ENCODE measurements around the gene SHLD2. TPM values are rescaled to one million over a fixed set of nuclear protein-coding genes. Genes with fewer than 3 reads are reported as not detected.

Gene SHLD2
- total RNA-seq, 1 experiment from 2014 or later, result 27.6 TPM

- TF ChIP-seq, protein P1, sequence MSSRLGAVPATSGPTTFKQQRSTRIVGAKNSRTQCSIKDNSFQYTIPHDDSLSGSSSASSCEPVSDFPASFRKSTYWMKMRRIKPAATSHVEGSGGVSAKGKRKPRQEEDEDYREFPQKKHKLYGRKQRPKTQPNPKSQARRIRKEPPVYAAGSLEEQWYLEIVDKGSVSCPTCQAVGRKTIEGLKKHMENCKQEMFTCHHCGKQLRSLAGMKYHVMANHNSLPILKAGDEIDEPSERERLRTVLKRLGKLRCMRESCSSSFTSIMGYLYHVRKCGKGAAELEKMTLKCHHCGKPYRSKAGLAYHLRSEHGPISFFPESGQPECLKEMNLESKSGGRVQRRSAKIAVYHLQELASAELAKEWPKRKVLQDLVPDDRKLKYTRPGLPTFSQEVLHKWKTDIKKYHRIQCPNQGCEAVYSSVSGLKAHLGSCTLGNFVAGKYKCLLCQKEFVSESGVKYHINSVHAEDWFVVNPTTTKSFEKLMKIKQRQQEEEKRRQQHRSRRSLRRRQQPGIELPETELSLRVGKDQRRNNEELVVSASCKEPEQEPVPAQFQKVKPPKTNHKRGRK (CRISPR knock-in tag; IDR thresholded peaks at IDR 0.05; ENCODE audit: borderline replicate concordance), result no peak
Measured at GRCh38 chr10:87066178-87066577, 28.8 kb upstream of the SHLD2 start (continued).

- no peaks in the 10 kb centered on the region for H3K27me3 Mint-ChIP-seq (ENCODE audit: low read depth)
- H3K27ac Mint-ChIP-seq, result no peak overlapping the region
- POLR2A ChIA-PET, result no interaction called here
- CTCF ChIA-PET, result no interaction called here
- peaks cover 47% of the 10 kb centered on the region for H3K36me3 Mint-ChIP-seq
- no peak overlapping the region for H3K4me3 Mint-ChIP-seq
- TF ChIP-seq FOXK1 (CRISPR knock-in tag; IDR thresholded peaks at IDR 0.05), result no peak
- TF ChIP-seq ZNF232 (CRISPR knock-in tag; IDR thresholded peaks at IDR 0.05), result no peak
- no peak for TF ChIP-seq JUN (CRISPR knock-in tag; IDR thresholded peaks at IDR 0.05)
- no peak for TF ChIP-seq NR1H2 (CRISPR knock-in tag; IDR thresholded peaks at IDR 0.05)
- TF ChIP-seq MXD4 (CRISPR knock-in tag; IDR thresholded peaks at IDR 0.05; ENCODE audit: borderline replicate concordance), result no peak
- TF ChIP-seq, protein P2, sequence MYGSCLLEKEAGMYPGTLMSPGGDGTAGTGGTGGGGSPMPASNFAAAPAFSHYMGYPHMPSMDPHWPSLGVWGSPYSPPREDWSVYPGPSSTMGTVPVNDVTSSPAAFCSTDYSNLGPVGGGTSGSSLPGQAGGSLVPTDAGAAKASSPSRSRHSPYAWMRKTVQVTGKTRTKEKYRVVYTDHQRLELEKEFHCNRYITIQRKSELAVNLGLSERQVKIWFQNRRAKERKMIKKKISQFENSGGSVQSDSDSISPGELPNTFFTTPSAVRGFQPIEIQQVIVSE (CRISPR knock-in tag; IDR thresholded peaks at IDR 0.05; ENCODE audit: borderline replicate concordance), result no peak
- TF ChIP-seq NR3C1 (CRISPR knock-in tag; conservative IDR thresholded peaks at IDR 0.05; ENCODE audit: low read depth), result no peak
- TF ChIP-seq ZNF281 (CRISPR knock-in tag; IDR thresholded peaks at IDR 0.05), result no peak
- TF ChIP-seq MYBL2 (CRISPR knock-in tag; IDR thresholded peaks at IDR 0.05), result no peak
- TF ChIP-seq SP1 (CRISPR knock-in tag; conservative IDR thresholded peaks at IDR 0.05), result no peak
- TF ChIP-seq ZNF219 (CRISPR knock-in tag; IDR thresholded peaks at IDR 0.05; ENCODE audit: borderline replicate concordance), result no peak
- TF ChIP-seq, protein P3, sequence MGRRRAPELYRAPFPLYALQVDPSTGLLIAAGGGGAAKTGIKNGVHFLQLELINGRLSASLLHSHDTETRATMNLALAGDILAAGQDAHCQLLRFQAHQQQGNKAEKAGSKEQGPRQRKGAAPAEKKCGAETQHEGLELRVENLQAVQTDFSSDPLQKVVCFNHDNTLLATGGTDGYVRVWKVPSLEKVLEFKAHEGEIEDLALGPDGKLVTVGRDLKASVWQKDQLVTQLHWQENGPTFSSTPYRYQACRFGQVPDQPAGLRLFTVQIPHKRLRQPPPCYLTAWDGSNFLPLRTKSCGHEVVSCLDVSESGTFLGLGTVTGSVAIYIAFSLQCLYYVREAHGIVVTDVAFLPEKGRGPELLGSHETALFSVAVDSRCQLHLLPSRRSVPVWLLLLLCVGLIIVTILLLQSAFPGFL (CRISPR knock-in tag; IDR thresholded peaks at IDR 0.05; ENCODE audit: borderline replicate concordance), result no peak
- TF ChIP-seq FOXP1 (CRISPR knock-in tag; IDR thresholded peaks at IDR 0.05; ENCODE audit: borderline replicate concordance), result no peak
- TF ChIP-seq HMGA2 (CRISPR knock-in tag; IDR thresholded peaks at IDR 0.05), result no peak
- no peaks in the 10 kb centered on the region for H3K4me1 Mint-ChIP-seq
- DNase-seq (ENCODE audit: low spot score) (no peak), ATAC-seq (no peak)
- no peaks in the 10 kb centered on the region for H3K9me3 Mint-ChIP-seq
Measured at GRCh38 chr10:87066865-87067264, 28.1 kb upstream of the SHLD2 start.

DNA sequence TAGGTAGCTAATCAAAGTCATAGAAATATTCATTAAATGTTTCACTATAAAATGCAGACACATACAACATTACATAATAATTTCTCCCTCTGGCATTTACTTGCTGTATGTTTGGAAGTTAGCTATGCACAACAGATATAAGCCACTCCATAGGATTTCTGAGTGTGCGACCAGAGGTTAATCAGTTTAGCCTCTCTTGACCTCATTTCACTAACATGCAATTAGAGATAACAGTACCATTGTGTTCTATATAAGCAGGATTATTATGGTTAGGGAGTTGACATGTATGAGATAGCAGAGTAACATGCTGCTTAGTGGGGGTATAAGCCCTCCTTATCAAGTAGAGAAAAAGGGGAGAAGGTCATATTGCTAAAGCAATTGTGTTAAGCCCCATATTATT lies 26.7 kb upstream of the SHLD2 start:
- no peak overlapping the region for H3K27ac Mint-ChIP-seq
- DNase-seq (ENCODE audit: low spot score) (no peak), ATAC-seq (no peak)
- peaks cover 46% of the 10 kb centered on the region for H3K36me3 Mint-ChIP-seq
- ChIA-PET POLR2A (no interaction called here), CTCF (no interaction called here)
- H3K27me3 Mint-ChIP-seq (ENCODE audit: low read depth), result no peaks in the 10 kb centered on the region
- H3K9me3 Mint-ChIP-seq, result no peaks in the 10 kb centered on the region
- H3K4me3 Mint-ChIP-seq, result no peak overlapping the region
- no peaks in the 10 kb centered on the region for H3K4me1 Mint-ChIP-seq
- TF ChIP-seq ZNF138 (CRISPR knock-in tag; conservative IDR thresholded peaks at IDR 0.05) (no peak), ZNF219 (CRISPR knock-in tag; IDR thresholded peaks at IDR 0.05; ENCODE audit: borderline replicate concordance) (no peak), GTF2I (CRISPR knock-in tag; conservative IDR thresholded peaks at IDR 0.05) (no peak), SP1 (CRISPR knock-in tag; conservative IDR thresholded peaks at IDR 0.05) (no peak), ZBTB43 (CRISPR knock-in tag; IDR thresholded peaks at IDR 0.05) (no peak)
- TF ChIP-seq, protein P4, sequence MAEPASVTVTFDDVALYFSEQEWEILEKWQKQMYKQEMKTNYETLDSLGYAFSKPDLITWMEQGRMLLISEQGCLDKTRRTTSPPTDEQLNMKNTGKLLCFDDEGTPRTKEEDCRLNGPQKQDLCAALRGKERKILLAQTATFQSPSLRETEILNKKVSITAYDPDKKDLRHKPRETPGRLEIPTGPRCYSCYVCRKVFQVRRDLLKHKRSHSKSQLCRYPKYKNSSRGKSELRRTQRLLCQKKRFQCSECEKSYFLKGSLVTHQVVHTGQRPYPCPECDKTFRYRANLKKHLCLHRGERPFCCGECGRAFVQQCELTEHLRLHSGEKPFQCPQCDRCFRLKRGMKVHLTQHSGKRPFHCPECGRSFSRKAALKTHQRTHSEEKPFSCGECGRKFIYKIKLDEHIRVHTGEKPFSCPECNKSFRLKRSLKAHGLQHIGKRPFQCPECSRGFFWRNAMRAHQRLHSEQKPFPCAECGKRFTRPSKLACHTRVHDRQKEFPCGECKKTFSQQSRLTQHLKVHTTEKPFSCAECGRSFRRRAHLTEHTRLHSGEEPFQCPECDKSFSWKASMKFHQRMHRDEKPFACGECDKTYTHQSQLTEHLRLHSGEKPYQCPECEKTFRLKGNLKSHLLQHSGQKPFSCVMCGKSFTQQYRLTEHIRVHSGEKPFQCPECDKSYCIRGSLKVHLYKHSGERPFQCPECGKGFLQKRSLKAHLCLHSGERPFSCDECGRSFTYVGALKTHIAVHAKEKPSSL (CRISPR knock-in tag; conservative IDR thresholded peaks at IDR 0.05), result no peak
- TF ChIP-seq, protein P2 (CRISPR knock-in tag; IDR thresholded peaks at IDR 0.05; ENCODE audit: borderline replicate concordance), result no peak

All from WTC11 (cell line).